NB4 (cell line): ENCODE data around the gene SYMPK.

ENCODE experiments used
- DNase-seq: peaks from one replicate; pipeline ENCODE4 v3.0.0; 2010; ENCODE audit warnings: low read depth
- H3K4me3 ChIP-seq: one replicate; pipeline ENCODE4 v1.5.1; 2011; ENCODE audit warnings: mild to moderate bottlenecking, low read depth, low read length, moderate library complexity
- CTCF ChIP-seq: IDR thresholded peaks from one replicate; pipeline ENCODE4 v1.5.1; 2012; ENCODE audit warnings: low read depth, low read length
- MAX ChIP-seq: IDR thresholded peaks from 2 replicates; pipeline ENCODE4 v1.6.1; 2011; ENCODE audit warnings: low read depth, low read length
- MYC ChIP-seq: IDR thresholded peaks from 2 replicates; pipeline ENCODE4 v1.6.1; 2011; ENCODE audit warnings: low read depth, low read length
- POLR2A ChIP-seq: IDR thresholded peaks from 2 replicates; pipeline ENCODE4 v1.6.1; 2011; ENCODE audit warnings: mild to moderate bottlenecking; ENCODE audit not compliant: insufficient read length; ENCODE audit errors: extremely low read depth

SYMPK gene

GRCh38 chr19:45765702-45766295 lies 97.1 kb downstream of the SYMPK start:
- no peak for DNase-seq
- H3K4me3 ChIP-seq, result no peak overlapping the region
- TF ChIP-seq POLR2A (no peak), MYC (no peak), MAX (no peak), CTCF (no peak)
